ENCODE results near the gene RTBDN. TPM values are rescaled to one million over a fixed set of nuclear protein-coding genes. Genes with fewer than 3 reads are reported as not detected.

RTBDN gene
- total and polyA plus RNA-seq, 9 donors: not detected

DNA sequence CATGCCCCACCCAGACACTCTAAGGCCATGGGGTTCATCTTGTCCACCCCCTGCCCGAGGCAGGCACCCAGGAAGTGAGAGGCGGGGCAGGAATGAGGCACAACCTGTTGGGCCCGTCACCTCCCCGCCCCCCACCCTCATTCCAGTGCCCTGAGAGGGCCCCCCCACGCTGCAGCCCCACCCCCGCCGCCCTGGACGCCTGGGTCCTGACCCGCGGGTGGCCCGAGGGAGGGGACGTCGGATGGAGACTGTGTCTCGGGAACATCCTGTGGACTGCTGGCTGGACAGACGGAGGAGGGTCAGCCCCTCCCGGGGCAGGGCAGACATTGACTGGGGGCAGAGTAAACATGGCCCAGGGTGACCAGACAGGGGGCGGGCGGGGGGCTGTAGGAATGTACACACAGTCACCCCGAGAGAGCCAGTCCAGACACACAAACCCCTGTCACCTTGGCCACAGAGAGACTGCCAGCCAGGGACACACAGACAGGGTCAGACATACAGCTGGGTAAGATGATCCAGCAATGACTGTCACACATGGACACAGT lies 50.5 kb downstream of the RTBDN start:
- no peak for TF ChIP-seq POLR2A (IDR thresholded peaks at IDR 0.05)
- TF ChIP-seq CTCF (IDR thresholded peaks at IDR 0.05): no peak
- no peak for TF ChIP-seq EP300 (IDR thresholded peaks at IDR 0.05)
- H3K27ac ChIP-seq: peak overlapping the region; percentile 64 to 99
- intact Hi-C loops (cut with DNase I): loop anchor here in 1 of 4 donors (10.0 kb wide), 1 partner anchor 1061 kb away; no protein-coding TSS in a partner anchor
- H3K4me3 ChIP-seq: no peak overlapping the region
- WGBS, 3 donors: 21 to 26% (median 21%) methylated on average over 15 to 19 of the region's 19 CpGs
- H3K4me1 ChIP-seq (ENCODE audit: insufficient read depth): peaks cover 21% of the 10 kb centered on the region
- H3K36me3 ChIP-seq: no peaks in the 10 kb centered on the region
- no peaks in the 10 kb centered on the region for H3K9me3 ChIP-seq
- DNase-seq: peak in 4 of 5 donors; percentile 26 to 66 (median 56)
- H3K27me3 ChIP-seq: no peaks in the 10 kb centered on the region

GRCh38 chr19:12783291-12783848 lies 51.0 kb downstream of the RTBDN start:
- intact Hi-C loops (cut with DNase I): loop anchor here in 1 of 4 donors (10.0 kb wide), 1 partner anchor 1061 kb away; no protein-coding TSS in a partner anchor
- Histone ChIP-seq H3K4me1 (ENCODE audit: insufficient read depth) (peaks cover 20% of the 10 kb centered on the region), H3K27ac (peak overlapping the region; percentile 64 to 99), H3K9me3 (no peaks in the 10 kb centered on the region), H3K27me3 (no peaks in the 10 kb centered on the region), H3K36me3 (no peaks in the 10 kb centered on the region), H3K4me3 (peak overlapping the region; percentile 46)
- TF ChIP-seq POLR2A (IDR thresholded peaks at IDR 0.05) (no peak), EP300 (IDR thresholded peaks at IDR 0.05) (no peak), CTCF (IDR thresholded peaks at IDR 0.05) (no peak)
- WGBS, 3 donors: 9 to 16% (median 11%) methylated on average over 14 to 16 of the region's 16 CpGs
- no peak for DNase-seq

DNA sequence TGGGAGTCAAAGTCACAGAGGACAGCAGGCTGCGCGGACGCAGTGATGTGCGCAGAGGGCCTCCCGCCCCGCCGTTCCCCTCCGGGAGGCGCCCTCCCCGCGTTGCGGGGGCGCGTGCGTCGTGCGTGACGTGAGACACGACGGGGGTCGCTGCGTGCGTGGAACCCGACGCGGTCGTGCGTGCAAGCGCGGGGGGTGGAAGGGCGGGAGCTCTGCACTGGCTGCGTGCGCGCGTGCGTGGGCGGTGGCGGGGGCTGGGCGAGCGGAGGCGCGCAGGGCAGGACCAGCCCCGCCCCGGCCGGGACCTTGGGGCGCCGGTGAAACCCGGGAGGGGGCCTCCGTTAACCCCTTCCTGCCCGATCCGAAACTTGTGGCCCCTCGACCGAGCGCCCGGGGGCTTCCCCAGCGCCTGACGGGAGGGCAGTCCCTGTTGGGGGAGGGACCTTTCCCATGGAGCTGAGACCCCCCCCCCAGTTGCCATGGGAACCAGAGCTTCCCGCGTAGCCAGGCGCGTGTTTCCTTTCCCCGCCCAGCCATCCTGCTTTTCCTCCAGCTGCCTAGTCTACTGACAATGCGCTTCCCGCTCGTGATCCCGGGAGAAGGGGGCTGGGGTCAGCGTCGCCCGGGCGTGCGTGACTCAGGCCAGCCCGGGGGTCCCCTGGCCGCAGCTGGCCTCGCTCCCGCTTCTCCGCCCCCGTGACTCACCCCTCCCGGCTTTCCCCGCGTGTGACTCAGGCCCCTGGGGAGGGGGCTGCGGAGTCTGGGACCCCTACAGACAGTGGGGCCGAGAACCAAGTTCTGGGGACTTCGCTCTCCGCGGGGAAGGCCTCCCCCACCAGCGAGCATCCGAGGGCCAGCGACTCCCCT lies 51.7 kb downstream of the RTBDN start:
- intact Hi-C loops (cut with DNase I): loop anchor here in 1 of 4 donors (10.0 kb wide), 1 partner anchor 1062 kb away; no protein-coding TSS in a partner anchor
- Histone ChIP-seq H3K4me1 (ENCODE audit: insufficient read depth) (peaks cover 19% of the 10 kb centered on the region), H3K27ac (peak overlapping the region; percentile 64 to 99), H3K36me3 (no peaks in the 10 kb centered on the region), H3K9me3 (no peaks in the 10 kb centered on the region), H3K4me3 (peak overlapping the region; percentile 46), H3K27me3 (no peaks in the 10 kb centered on the region)
- peak; percentile 91 to 96 (median 96) for DNase-seq
- WGBS, 3 donors: 0 to 1% (median 1%) methylated on average over 48 to 88 of the region's 88 CpGs
- TF ChIP-seq EP300 (IDR thresholded peaks at IDR 0.05): peak; percentile 94
- TF ChIP-seq POLR2A (IDR thresholded peaks at IDR 0.05): peak; percentile 43
- TF ChIP-seq CTCF (IDR thresholded peaks at IDR 0.05): peak in 1 of 3 donors; percentile 38

GRCh38 chr19:12782174-12782423 lies 52.3 kb downstream of the RTBDN start:
- H3K36me3 ChIP-seq: no peaks in the 10 kb centered on the region
- TF ChIP-seq POLR2A (IDR thresholded peaks at IDR 0.05) (no peak), CTCF (IDR thresholded peaks at IDR 0.05) (no peak), EP300 (IDR thresholded peaks at IDR 0.05) (no peak)
- H3K27ac ChIP-seq: peak overlapping the region; percentile 64 to 99
- 5 to 8% (median 5%) methylated on average over 12 of the region's 12 CpGs for WGBS, 3 donors
- no peaks in the 10 kb centered on the region for H3K27me3 ChIP-seq
- H3K9me3 ChIP-seq: no peaks in the 10 kb centered on the region
- peaks cover 19% of the 10 kb centered on the region for H3K4me1 ChIP-seq (ENCODE audit: insufficient read depth)
- DNase-seq: no peak
- intact Hi-C loops (cut with DNase I): loop anchor here in 1 of 4 donors (10.0 kb wide), 1 partner anchor 1063 kb away; no protein-coding TSS in a partner anchor
- peak overlapping the region; percentile 46 for H3K4me3 ChIP-seq
